Measurements from ENCODE around the gene ZAP70.

GRCh38 chr2:97733341-97734035 lies 20.1 kb downstream of the ZAP70 start:
- TF ChIP-seq CTCF (conservative IDR thresholded peaks at IDR 0.05; ENCODE audit: low read depth, low read length): no peak
- no peak for TF ChIP-seq EZH2 (IDR thresholded peaks at IDR 0.05; ENCODE audit: borderline replicate concordance, low read depth, low read length, poor library complexity, severe bottlenecking)

All from A673 (cell line).